Activated T-cell treated with anti-CD3 and anti-CD28 coated beads, Interleukin-2, amount 50 U/mL, for 48 hours (primary cell): ENCODE data around the gene ARHGDIA.
"Not testable (repeated sequence)": the region's sequence is repeated elsewhere in the genome, so short reads cannot be mapped to it uniquely, and the experiment has no call there.

Experiments used
- DNase-seq, 2 experiments: peaks; one replicate each; pipeline ENCODE4 v3.0.0-alpha.2; 2020

Gene ARHGDIA

DNA sequence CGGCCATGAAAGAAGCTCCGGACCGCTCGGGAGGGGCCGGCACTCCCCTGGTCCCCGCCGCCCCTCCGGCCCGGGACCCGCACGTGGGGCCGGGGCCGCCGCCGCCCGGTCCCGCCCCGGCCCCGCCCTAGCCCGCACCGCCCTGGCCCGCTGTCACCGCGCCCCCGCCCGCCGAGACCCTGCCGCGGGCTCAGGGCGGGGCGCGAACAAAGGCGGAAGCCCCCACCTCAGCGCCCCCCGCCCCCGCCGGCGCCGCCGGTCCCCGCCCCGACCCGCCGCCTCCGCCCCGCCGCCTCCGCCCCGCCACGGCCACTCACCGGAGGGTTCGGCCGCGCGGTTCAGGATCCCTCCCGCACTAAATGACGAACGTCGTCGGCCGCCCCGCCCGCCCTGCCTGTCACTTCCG is at the start of gene ARHGDIA:
ARHGDIA (minus strand) TSS at position 357 of the 406 bp plus-strand sequence. CDS start 1,407 bp downstream, outside the sequence.
- DNase-seq = no peak

DNA sequence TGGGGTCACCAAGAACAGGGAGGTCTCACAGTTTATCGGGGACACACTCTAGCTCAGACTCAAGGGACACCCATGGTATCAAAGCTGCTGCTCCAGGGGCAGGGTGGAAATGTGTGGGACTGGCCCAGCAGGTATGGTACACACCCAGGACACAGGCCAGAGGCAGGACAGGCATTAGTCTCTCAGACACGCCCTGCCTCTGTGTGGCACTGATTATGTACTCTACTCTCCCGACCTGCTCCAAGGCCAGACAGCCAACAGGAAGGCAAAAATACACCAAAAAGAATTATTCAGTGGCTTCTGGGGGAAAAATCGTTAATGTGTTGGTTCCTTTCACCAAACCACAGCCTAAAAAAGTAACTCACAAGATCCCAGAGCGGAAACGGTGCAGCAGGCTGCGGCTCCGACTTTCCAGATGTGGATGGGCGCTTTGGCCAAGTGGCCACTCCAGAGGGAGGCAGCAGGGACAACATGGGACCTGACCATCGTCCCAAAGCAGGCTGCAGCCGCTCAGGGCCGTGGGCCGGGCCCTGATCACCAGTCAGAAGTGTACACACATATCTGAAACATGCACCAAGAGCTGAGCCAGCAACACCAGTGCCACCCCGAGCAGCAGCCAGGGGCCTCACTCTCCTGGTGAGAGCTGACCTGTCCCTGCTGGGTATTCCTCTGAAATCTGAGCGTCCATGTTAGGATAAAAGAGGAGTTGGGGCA is 47.9 kb upstream of the ARHGDIA start:
- DNase-seq = no peak

- DNase-seq = not testable (repeated sequence)
Measured at GRCh38 chr17:81918333-81918669, 47.2 kb upstream of the ARHGDIA start.

DNA sequence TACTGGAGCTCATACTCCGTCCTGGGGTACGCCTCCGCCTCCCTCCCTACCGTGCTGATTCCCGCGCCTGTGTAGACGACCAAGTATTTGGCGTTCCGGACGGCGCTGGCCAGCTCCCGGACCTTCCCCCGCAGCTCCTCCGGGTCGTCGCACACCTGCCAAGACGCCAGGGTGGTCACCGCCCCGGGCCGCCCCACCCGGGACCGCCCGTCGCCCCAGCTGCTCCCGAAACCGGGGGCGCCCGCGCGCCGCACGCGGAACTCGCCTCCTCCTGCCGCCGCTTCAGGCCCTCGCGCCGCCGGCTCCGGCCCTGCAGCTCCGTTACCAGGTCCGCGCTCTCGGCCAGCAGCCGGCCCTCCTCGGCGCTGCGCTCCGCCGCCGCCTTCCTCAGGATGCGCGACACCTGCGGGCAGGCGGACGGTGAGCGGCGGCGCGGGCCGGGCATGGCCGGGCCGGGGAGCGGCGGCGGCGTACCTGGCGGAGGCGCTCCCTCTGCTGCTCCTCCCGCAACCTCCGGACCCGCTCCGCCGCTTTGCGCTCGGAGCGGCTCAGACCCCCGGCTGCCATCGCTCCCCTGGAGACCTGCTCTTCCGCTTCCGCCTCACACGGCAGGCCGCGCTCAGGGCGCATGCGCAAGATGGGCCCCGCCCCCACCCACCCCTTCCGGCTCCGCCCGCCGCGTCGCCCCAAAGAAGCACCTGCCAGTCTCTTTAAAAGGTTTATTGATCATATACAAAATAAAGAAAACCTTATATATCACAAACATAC is 46.6 kb upstream of the ARHGDIA start, which contains the start of gene SIRT7:
SIRT7 (minus strand) TSS at position 612 of the 768 bp plus-strand sequence; CDS start at position 567, 45 bp downstream.
- peak; percentile 84 to 88 for DNase-seq

DNA sequence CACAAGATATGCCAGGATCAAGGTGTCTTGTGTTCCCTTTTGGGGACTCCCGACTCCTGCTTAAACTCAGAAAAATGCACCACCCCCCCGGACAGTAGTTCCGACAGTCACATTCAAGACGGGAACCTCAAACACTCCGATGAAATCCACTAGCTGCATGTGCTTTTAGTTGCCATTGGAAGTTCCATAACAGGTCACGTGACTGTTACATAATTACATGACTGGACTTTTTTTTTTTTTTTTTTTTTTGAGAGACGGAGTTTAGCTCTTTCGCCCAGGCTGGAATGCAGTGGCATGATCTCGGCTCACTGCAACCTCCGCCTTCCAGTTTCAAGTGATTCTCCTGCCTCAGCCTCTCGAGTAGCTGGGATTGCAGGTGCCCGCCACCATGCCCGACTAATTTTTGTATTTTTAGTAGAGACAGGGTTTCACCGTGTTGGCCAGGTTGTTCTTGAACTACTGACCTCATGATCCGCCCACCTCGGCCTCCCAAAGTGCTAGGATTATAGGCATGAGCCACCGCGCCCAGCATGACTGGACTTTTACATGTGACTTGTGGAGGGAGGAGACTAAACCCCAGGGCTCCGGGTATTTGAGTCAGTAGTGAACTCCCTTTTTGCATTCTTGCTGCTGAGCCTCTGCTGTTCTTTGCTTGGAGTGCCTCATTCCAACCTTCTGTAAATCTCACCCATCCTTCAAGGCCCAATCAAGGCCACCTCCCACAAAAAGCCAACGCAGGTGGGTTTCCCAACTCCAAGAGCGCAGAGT is 45.3 kb upstream of the ARHGDIA start:
- DNase-seq = no peak

- DNase-seq = no peak
Measured at GRCh38 chr17:81915331-81915730, 44.2 kb upstream of the ARHGDIA start.

GRCh38 chr17:81914103-81914850 is 43.1 kb upstream of the ARHGDIA start:
- no peak for DNase-seq

DNA sequence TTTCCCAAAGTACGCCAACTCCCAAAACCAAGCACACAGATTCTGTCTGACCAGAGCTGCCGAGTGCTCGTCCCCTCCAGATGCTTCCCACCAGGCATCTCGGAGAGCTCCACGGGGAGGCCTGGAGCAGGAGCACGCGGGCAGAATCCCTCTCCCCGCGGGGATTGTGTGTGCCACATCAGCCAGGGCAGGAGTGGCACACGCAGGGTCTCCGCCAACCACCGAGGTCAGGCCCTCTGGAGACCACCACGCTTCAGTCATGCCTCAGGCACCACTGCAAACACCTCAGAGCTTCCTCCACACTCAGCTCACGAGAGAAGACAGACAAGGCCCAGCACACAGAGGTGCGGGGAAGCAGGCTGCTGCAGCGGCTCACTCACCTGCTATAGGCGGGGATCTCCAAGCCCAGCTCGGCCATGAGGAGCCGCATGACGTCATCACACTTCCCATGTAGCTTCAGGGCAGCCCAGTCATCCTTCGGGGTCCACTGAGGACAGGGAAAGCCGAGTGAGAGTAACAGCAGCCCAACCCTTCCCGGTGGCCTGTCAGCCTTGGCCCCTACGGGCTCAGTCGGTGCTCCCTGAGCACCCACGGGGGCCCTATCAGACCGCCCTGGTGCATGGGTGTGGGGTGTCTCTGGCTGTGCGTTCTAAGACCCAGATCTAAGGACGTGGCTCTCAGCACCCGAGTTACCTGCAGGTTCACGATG is 42.4 kb upstream of the ARHGDIA start:
- DNase-seq = no peak

DNA sequence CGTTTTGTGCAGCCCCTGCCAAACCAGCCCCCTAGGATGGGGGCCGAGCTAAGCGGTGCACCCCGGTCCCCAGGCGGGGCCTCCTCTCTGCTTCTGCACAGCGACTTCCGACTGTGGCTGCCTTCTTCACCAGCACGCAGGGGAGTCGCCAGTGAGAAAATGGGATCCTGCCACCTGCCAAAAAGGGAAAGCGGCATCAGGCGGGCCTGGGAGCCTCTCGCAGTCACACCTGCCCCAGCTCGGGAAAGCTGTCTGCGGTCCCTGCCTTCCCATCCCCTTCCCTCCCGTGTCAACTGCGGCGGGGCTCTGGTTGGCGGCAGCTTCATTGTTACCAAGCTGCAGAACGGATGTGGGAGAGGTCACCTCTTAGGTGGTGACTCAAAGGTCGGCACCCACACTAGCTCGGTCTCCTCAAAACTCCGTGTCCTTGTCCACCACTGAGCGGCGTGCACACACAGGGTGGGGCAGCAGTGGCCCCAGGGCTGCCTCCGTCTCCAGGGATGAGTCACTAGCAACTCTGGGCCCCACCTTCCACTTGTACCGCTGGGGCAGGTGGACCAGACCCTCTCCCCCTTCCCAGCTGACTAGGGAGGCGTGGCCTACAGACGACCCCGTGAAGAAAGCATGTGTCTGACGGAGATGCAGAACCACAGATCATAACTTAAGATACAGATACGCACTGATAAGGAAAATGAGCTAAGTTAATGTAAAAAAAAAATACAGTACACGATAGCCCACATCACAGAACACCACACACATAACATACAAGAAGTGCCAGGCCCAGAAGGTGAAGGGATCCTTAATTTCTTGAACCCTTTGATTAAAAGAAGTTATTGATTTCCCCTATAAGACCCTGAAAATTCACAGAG is 41.5 kb upstream of the ARHGDIA start:
- DNase-seq = no peak

DNA sequence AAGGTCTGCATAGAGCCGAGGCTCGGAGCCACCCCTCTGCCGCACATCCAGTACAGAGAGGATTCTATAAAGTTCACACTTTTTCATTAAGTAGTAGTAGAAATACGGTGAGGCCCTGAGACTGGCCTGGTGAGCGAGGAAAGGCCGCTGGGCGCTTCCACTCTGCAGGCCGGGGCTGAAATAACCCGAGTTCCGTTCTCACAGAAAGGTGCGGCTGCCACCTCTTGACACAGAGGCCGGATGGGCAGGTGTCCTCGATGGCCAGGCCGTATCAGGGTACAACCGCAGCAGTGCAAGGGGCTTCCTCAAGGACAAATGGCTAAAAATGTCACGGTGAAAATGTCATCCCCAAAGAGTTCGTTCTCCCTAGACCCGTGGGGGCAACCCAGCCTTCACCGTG is 40.8 kb upstream of the ARHGDIA start:
- no peak for DNase-seq

DNA sequence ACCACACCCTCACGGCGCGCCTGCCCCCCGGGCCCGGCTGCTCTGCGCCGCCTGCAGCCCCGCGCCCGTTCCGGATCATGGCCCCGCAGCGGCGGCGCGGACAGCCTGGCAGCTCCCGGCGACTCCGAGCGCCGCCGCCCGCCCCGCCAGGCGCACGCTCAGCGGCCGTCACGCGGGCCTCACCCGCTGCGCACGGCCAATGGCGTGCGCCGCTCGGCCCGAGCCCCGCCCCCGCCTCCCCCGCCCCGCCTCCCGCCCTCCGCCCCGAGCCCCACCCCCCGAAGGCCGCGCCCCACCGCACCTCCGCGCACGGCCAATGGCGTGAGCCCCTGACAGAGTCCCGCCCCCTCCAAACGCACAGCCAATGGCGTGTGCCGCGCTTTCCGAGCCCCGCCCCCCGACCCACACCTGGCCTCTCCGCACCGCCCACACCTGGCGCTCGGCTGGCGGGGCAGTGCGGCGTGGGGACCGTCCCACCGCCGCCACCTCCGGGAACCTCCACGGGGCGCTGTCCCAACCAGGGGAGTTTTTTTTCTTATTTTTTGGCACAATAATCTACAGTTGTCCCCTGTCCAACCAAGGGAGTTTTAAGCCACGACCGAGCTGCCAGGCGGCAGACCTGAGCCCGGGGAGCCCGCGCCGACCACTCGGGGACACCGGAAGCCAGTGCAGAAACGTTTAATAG is 40.3 kb upstream of the ARHGDIA start, which contains the start of gene PCYT2:
PCYT2 (minus strand) TSS at position 123 of the 685 bp plus-strand sequence; CDS start at position 79, 44 bp downstream.
- peak; percentile 93 to 95 for DNase-seq

- DNase-seq = no peak
Measured at GRCh38 chr17:81910840-81911276, 39.7 kb upstream of the ARHGDIA start.

DNA sequence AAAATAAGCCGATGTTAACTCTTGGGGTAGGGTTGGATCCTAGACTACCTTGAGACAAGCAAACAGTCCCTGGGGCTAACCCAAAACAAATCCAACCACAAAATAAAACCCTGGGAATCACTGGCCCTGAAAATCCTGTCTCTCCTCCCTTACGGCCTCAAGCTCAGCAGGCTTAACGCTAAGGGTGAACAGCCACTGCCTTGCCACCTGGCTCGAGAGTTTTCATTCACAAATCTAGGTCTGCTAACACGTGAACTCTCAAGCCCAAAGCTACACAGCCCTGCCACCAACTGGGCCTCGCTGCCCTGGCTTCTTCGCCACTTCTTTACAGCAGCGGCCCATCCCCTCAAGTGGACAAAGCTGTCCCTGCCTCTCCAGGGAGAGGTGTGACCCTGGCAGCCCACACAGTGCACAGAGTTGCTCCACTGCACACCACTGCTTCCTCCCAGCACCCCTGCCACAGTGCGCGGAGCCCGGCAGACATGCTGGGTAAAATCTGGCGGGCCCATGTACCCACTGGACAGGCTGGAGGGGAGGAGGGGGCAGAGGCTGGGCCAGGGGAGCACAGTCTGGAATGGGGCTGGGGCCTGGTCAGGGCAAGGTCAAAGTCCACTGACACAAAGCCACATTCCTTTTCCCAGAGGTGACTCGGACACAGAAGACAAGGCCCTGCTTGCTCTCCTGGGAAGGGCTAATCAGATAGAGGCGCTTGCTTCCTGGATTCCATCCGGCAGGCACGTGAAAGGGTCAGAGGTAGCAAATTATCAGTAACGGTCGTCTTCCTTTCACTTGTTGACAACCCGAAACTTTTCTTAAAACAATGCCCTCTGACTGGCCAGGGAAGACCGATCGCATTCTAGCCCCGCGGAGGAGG is 39.1 kb upstream of the ARHGDIA start:
- peak in 1 of 2 experiments; percentile 28 for DNase-seq

- no peak for DNase-seq
Measured at GRCh38 chr17:81909231-81909630, 38.1 kb upstream of the ARHGDIA start.

GRCh38 chr17:81908793-81909192 is 37.7 kb upstream of the ARHGDIA start:
- DNase-seq = no peak

- DNase-seq = no peak
Measured at GRCh38 chr17:81907219-81908145, 36.3 kb upstream of the ARHGDIA start.

DNA sequence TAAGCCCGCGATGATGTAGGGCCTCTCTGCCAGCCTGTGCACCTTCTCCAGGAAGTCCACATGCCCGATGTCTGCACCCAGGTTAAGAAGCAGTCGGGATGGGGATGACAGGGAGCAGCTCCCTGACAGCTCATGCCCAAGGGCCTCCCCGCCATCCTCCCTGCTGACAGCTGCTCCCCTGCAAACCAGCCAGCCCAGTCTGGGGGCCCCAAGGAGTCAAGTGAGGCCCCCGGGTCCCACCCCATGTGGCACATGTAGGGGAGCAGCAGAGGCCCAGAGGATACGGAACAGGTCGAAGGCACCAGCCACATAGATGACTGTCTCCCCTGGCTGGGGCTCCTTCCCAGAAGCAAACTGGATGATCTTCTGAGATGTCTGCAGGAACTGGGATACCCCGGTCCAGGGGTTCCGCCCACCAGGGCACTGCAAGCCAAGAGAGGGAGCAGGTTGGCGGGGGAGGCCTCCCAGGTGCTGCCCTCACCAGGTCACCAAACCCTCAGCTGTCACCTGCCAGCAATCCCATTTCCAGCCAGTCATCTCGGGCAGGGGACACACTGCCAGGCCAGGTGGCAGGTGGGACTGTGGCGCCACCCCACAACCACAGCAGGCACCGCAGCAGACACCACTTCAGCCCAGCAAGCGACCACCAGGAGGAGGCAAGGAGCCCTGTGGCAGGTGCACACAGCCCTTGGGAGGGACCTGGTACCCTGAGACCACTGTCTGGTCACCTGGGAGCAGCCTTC is 35.5 kb upstream of the ARHGDIA start:
- DNase-seq = peak in 1 of 2 experiments; percentile 35
